Measurements from ENCODE around the gene CLEC3A.
"Not testable (repeated sequence)": the region's sequence is repeated elsewhere in the genome, so short reads cannot be mapped to it uniquely, and the experiment has no call there.

The CLEC3A gene

DNA sequence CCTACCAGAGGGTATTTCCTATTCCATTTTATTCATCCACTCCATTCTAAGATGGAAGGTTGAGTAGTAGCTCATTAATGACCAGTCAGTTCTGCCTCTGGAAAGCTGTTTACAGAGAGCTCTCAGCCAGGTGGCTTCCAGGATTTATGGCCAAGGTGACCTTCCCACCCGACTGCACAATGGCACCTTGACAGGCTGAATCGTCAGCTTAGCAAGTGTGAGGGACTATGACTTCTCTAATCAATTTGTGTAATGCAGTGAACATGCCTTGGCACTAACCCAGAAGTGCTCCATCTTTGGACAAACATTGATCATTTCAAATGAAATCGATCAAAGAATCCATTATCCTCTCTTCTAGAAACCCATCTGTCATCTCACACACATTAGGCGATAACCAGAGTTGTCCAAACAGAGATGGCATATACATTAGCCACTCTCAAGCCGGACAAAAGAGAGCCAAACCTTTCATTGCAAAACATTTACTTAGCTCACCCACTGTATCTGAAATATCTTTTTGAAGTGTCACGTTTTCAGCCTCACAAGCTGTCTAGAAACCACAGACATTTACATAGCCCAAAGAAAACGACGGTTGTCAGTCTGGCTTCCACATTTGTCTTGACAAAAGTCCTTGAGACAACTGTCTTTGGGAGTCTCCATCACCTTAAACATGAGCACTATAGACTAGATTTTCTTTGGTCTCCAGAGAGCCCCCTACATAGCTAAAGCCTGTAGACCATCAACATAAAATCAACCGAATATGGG, 35.6 kb downstream of the CLEC3A start:
- no peak overlapping the region for H3K27ac Mint-ChIP-seq
- no peak overlapping the region for H3K4me3 Mint-ChIP-seq
- H3K9me3 Mint-ChIP-seq: no peaks in the 10 kb centered on the region
- no peak for DNase-seq (ENCODE audit: low spot score)
- no peaks in the 10 kb centered on the region for H3K36me3 Mint-ChIP-seq (ENCODE audit: low read depth)
- H3K4me1 Mint-ChIP-seq (ENCODE audit: low read depth): peaks cover 11% of the 10 kb centered on the region
- peaks cover 12% of the 10 kb centered on the region for H3K27me3 Mint-ChIP-seq (ENCODE audit: low read depth)

DNA sequence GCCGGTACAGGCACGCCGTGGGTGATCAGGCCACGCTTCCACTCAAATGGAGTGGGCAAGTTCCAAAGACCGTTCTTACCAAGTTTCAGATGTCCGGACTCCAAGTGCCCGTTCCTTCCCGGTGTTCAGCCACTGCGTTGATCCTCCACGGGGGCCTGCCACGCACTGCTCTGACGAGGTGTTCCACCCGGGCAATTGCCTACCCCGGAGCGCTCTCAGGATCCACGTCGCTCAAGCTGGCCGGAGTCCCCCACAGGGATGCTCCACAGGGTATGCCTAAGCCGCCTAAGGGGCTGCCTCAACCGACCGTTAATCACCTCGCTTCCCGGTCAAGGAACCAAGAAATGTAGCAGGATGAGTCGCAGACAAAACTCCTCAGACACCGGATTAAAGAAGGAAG, 37.5 kb downstream of the CLEC3A start:
- H3K4me1 Mint-ChIP-seq (ENCODE audit: low read depth); H3K36me3 Mint-ChIP-seq (ENCODE audit: low read depth); H3K27me3 Mint-ChIP-seq (ENCODE audit: low read depth); H3K4me3 Mint-ChIP-seq; DNase-seq (ENCODE audit: low spot score); H3K27ac Mint-ChIP-seq; H3K9me3 Mint-ChIP-seq: not testable (repeated sequence)

DNA sequence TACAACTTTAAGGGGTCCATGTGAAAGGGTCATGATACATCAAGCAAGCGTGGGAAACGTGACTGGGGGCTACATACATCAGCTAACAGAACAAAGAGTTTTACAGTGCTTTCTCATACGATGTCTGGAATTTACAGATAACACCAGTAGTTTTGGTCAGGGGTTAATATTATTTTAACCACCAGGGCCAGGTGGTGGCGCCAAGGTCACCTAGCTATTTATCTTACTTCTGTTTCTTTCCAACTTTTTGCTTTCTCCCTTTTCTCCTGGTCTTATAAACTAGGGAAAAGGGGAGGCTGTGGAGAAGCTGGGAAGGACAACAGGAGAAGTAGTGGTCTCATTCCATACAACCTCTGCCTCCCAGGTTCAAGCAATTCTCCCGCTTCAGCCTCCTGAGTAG, 37.9 kb downstream of the CLEC3A start:
- H3K4me1 Mint-ChIP-seq (ENCODE audit: low read depth): peaks cover 7% of the 10 kb centered on the region
- peaks cover 10% of the 10 kb centered on the region for H3K27me3 Mint-ChIP-seq (ENCODE audit: low read depth)
- H3K36me3 Mint-ChIP-seq (ENCODE audit: low read depth): no peaks in the 10 kb centered on the region
- no peak overlapping the region for H3K27ac Mint-ChIP-seq
- H3K4me3 Mint-ChIP-seq: no peak overlapping the region
- H3K9me3 Mint-ChIP-seq: no peaks in the 10 kb centered on the region
- no peak for DNase-seq (ENCODE audit: low spot score)

DNA sequence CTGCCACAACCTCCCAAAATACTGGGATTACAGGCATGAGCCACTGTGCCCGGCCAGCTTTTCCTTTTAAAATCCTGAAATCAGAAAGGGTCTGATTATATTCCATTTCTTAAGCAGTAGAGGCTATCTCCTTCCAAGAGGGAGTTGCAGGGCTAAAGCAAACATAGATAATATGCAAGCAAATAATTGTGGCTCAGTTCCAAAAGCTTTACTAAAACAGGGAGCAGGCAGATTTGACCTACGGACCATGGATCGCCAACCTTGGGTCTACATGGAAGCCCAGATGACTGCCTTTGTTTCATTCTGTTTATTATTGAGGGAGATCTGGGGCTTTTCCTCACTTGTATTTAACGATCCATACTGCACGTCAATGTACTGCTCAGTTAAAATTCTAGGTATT, 38.5 kb downstream of the CLEC3A start:
- Mint-ChIP-seq H3K27me3 (ENCODE audit: low read depth) (peaks cover 11% of the 10 kb centered on the region), H3K9me3 (no peaks in the 10 kb centered on the region), H3K27ac (no peak overlapping the region), H3K4me1 (ENCODE audit: low read depth) (peaks cover 7% of the 10 kb centered on the region), H3K36me3 (ENCODE audit: low read depth) (no peaks in the 10 kb centered on the region), H3K4me3 (no peak overlapping the region)
- DNase-seq (ENCODE audit: low spot score): no peak

DNA sequence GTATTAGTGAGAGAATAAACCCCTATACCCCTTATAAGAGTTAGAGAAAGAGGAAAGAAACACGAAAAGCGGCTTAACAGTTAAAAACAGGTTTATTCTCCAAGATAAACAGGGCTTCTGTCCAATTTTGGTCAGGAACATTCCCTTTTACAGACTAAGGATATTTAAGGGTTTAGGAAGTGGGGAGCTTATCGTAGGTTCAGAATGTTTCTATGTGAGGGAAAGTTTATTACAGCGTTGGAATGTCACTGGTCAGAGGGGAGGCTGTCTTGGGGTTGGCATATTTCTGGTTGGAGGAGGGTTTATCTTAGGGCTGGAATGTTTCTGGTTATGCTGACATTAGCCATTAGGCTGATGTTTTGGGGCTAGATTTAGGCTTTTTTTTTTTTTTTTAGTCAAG, 43.0 kb downstream of the CLEC3A start:
- Mint-ChIP-seq H3K4me3 (no peak overlapping the region), H3K27ac (no peak overlapping the region), H3K4me1 (ENCODE audit: low read depth) (no peaks in the 10 kb centered on the region), H3K9me3 (no peaks in the 10 kb centered on the region), H3K36me3 (ENCODE audit: low read depth) (no peaks in the 10 kb centered on the region), H3K27me3 (ENCODE audit: low read depth) (peaks cover 5% of the 10 kb centered on the region)
- no peak for DNase-seq (ENCODE audit: low spot score)

DNA sequence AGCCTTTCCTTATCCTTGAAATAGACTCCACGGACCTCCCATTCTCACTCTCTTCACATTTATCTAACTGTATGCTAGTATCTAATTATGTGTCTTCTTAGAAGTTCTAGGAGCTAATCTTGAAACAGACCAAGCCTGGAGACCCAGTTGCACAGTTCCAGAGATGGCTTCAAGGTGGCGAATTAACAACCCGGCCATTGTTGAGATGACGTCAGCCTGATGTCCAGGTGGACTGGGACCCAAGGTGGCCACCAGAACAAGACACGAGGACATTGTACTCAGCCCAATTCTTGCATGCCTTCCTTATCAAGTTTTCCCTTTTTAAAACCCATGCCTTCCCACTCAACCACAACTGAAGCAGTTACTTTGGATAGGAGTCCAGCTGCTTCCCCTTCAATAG, 47.6 kb downstream of the CLEC3A start:
- Mint-ChIP-seq H3K36me3 (ENCODE audit: low read depth) (no peaks in the 10 kb centered on the region), H3K27me3 (ENCODE audit: low read depth) (peaks cover 8% of the 10 kb centered on the region), H3K4me1 (ENCODE audit: low read depth) (no peaks in the 10 kb centered on the region), H3K4me3 (no peak overlapping the region), H3K27ac (no peak overlapping the region), H3K9me3 (no peaks in the 10 kb centered on the region)
- no peak for DNase-seq (ENCODE audit: low spot score)

DNA sequence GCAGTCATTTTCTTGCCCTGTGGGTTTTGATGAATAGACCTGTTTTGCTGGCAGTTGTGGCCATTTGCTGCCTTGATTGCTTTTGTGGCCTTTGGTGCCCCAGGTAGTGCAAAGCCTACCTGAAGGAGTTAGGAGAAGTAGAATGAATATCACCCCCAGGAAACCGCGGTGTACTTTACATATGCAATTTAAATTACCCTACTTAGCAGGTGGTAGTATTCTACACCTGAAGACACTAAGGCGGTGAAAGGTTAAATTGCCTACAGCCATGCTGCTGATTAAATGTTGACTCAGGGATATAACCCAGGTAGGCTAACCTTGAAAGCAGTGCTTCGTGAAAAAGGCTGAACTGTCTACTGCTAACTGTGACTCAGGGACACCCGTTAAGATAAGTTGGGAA, 49.9 kb downstream of the CLEC3A start:
- H3K4me1 Mint-ChIP-seq (ENCODE audit: low read depth): no peaks in the 10 kb centered on the region
- no peak overlapping the region for H3K4me3 Mint-ChIP-seq
- no peaks in the 10 kb centered on the region for H3K36me3 Mint-ChIP-seq (ENCODE audit: low read depth)
- H3K27me3 Mint-ChIP-seq (ENCODE audit: low read depth): peaks cover 6% of the 10 kb centered on the region
- no peak for DNase-seq (ENCODE audit: low spot score)
- H3K9me3 Mint-ChIP-seq: no peaks in the 10 kb centered on the region
- H3K27ac Mint-ChIP-seq: no peak overlapping the region

DNA sequence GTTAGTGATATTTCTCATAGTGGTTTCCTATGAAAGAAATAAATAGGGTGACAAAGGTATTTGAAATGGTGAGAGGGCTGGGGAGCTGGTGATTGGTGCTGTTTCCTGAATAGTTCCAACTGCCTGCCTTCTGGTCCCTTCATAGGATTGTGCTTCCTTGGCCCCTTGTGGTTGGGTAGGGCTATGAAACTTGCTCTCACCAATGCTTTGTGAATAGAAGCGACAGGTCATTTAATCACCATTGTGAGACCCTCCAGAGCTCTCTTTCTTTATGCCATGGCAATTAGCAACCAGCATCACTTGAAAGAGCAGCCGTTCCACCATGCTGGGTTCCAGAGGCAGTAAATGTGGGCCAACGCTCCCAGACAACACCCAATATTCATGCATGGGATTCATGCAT, 53.5 kb downstream of the CLEC3A start:
- no peak overlapping the region for H3K27ac Mint-ChIP-seq
- no peak overlapping the region for H3K4me3 Mint-ChIP-seq
- H3K4me1 Mint-ChIP-seq (ENCODE audit: low read depth): no peaks in the 10 kb centered on the region
- H3K27me3 Mint-ChIP-seq (ENCODE audit: low read depth): peaks cover 12% of the 10 kb centered on the region
- no peak for DNase-seq (ENCODE audit: low spot score)
- no peaks in the 10 kb centered on the region for H3K36me3 Mint-ChIP-seq (ENCODE audit: low read depth)
- no peaks in the 10 kb centered on the region for H3K9me3 Mint-ChIP-seq

DNA sequence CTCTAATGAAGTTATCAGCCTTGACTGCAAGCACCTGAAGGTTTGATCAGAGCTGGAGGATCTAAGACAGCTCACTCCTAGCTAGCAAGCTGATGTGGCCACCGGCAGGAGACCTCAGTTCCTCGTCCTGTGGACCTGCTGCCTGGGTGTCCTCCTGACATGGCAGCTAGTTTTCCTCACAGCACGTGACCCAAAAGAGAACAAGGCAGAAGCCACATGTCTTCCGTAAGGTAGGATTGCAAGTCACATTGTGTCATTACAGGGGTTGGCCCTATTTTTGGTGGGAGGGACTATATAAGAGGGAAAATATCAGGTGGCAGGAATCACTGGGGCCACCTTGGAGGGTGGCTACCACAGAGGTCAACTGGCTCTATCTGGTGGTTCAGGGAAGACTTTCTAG, 59.0 kb downstream of the CLEC3A start:
- Mint-ChIP-seq H3K4me3 (no peak overlapping the region), H3K27ac (no peak overlapping the region), H3K27me3 (ENCODE audit: low read depth) (peaks cover 14% of the 10 kb centered on the region), H3K36me3 (ENCODE audit: low read depth) (no peaks in the 10 kb centered on the region), H3K9me3 (no peaks in the 10 kb centered on the region), H3K4me1 (ENCODE audit: low read depth) (no peaks in the 10 kb centered on the region)
- no peak for DNase-seq (ENCODE audit: low spot score)
